Mammary epithelial cell (primary cell): ENCODE measurements around the gene ADAM12.

Source experiments
- CTCF ChIP-seq, 2 donors: IDR thresholded peaks in 1 of 2; conservative IDR thresholded peaks in 1 of 2; 2 replicates each; pipeline ENCODE4 v1.5.1; 2011 to 2012; ENCODE audit warnings: inconsistent platforms in 2 of 2, low read length in 2 of 2, mild to moderate bottlenecking in 2 of 2, control low read depth in 1 of 2, low read depth in 1 of 2; ENCODE audit not compliant: insufficient read depth in 1 of 2; ENCODE audit errors: extremely low read depth in 1 of 2
- EZH2 ChIP-seq: IDR thresholded peaks from 2 replicates; pipeline ENCODE4 v1.6.1; 2012; ENCODE audit warnings: low read length, inconsistent platforms, borderline replicate concordance

DNA sequence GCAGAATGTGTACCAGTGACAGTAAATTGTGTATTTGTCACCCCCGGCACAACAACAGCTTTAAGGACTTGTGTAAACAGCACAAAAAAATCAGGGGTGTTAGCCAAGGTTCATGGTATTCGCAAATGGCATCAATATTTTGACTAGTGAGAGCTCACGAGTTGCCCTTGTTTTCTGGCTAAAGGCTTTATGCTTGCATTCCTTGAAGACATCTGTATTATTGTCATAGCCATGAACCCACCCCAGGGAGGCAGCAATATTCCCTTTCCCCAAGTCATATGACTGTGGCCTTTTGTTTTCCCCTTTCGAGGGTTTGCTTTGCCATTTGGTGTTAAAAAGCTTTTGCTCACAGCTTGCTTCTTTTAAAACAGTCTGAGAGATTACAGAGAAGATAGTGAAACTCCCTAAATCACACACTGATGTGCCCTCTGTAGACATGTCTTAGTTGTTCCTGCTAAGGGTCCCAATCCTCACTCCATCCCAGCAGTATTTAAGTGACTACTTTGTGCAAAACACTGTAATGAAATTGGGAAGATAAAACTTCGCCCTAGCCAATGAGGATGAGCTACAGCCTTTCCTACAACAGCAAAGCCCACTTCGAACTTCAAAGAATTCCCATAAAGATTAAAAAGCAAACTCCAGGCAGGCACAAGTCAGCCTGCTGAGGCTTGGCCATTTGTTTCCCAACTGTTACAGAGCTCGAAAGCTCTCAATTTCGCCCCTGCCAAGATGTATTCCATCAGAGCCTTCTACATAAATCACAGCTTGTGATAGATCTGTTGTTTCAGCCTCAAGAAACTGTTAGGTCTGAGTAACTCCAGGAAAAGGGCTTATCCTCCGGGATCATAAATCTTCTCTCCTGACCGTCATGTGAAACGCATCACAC lies 172.3 kb downstream of the ADAM12 start:
- TF ChIP-seq CTCF (conservative IDR thresholded peaks at IDR 0.05 in 1 of 2, IDR thresholded peaks at IDR 0.05 in 1 of 2; ENCODE audit: extremely low read depth in 1 of 2, insufficient read depth in 1 of 2, low read depth in 1 of 2, low read length in 2 of 2): no peak
- no peak for TF ChIP-seq EZH2
